ENCODE measurements around the gene PTOV1.

- no peak for TF ChIP-seq CTCF (IDR thresholded peaks at IDR 0.05; ENCODE audit: low read depth, low read length, missing input control)
- TF ChIP-seq MAX (IDR thresholded peaks at IDR 0.05): no peak
- no peak for TF ChIP-seq TAF1 (conservative IDR thresholded peaks at IDR 0.05)
- TF ChIP-seq EGR1 (IDR thresholded peaks at IDR 0.05; ENCODE audit: low read depth in 2 of 2): no peak
- no peak for TF ChIP-seq JUND (IDR thresholded peaks at IDR 0.05)
- TF ChIP-seq YY1 (IDR thresholded peaks at IDR 0.05): no peak
- TF ChIP-seq REST (IDR thresholded peaks at IDR 0.05): no peak
- TF ChIP-seq RAD21 (IDR thresholded peaks at IDR 0.05): no peak
- no peak for TF ChIP-seq SP1 (IDR thresholded peaks at IDR 0.05)
- TF ChIP-seq GABPA (IDR thresholded peaks at IDR 0.05 in 1 of 2, conservative IDR thresholded peaks at IDR 0.05 in 1 of 2): no peak
- no peak for TF ChIP-seq ATF3 (IDR thresholded peaks at IDR 0.05)
- no peak for TF ChIP-seq RXRA (IDR thresholded peaks at IDR 0.05)
- TF ChIP-seq FOXA1 (IDR thresholded peaks at IDR 0.05): no peak
Measured at GRCh38 chr19:49861107-49861506, 10.1 kb downstream of the PTOV1 start.
